SK-N-MC (cell line): ENCODE data around the gene FBXO40.

Experiments used
- EZH2 ChIP-seq: fragments of 200-600 bp; sonication (generic); IDR thresholded peaks from one replicate; pipeline ENCODE4 v1.6.1; 2017; ENCODE audit warnings: antibody characterized with exemption
- POLR2AphosphoS5 ChIP-seq: IDR thresholded peaks from 2 replicates; pipeline ENCODE4 v1.6.1; 2012; ENCODE audit warnings: mild to moderate bottlenecking, low read depth, low read length, borderline replicate concordance

DNA sequence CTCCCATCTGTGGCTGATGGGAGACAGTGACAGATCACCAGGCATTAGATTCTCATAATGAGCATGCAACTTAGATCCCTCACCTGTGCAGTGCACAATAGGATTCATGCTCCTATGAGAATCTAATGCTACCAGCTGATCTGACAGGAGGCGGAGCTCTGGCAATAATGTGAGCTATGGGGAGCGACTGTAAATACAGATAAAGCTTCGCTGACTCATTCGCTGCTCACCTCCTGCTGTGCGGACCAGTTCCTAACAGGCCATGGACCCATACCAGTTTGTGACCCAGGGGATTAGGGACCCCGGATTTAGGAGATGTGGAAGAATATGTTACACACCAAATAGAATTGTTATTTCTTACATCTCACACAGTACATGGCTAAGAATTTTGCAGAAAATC is 18.7 kb upstream of the FBXO40 start:
- TF ChIP-seq POLR2AphosphoS5, result no peak
- no peak for TF ChIP-seq EZH2
